ENCODE measurements around the gene GDPD3.
"Not testable (repeated sequence)": the region's sequence is repeated elsewhere in the genome, so short reads cannot be mapped to it uniquely, and the experiment has no call there.

Gene GDPD3

DNA sequence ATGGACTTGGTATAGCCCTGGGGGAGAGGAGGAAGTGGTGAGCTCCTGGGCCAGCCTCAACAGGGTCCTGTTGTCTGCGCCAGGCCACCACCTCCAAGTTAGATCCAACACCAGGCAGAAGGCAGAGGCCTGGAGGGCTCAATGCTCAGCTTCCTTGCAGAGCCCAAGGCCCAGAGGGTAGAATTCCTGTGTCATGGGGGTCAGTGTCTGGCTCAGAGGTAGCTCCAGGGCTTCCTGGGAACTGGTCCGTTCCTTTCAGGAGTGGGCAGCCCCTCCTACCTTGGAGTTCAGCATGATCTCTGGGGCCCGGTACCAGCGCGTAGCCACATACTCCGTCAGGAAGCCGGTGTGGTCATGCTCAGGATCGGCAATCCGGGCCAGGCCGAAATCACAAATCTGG lies 4.4 kb upstream of the GDPD3 start:
- no peak for DNase-seq (ENCODE audit: low read depth)
- no peak overlapping the region for H3K4me3 ChIP-seq (ENCODE audit: low read depth, low read length)
- TF ChIP-seq, protein P1, sequence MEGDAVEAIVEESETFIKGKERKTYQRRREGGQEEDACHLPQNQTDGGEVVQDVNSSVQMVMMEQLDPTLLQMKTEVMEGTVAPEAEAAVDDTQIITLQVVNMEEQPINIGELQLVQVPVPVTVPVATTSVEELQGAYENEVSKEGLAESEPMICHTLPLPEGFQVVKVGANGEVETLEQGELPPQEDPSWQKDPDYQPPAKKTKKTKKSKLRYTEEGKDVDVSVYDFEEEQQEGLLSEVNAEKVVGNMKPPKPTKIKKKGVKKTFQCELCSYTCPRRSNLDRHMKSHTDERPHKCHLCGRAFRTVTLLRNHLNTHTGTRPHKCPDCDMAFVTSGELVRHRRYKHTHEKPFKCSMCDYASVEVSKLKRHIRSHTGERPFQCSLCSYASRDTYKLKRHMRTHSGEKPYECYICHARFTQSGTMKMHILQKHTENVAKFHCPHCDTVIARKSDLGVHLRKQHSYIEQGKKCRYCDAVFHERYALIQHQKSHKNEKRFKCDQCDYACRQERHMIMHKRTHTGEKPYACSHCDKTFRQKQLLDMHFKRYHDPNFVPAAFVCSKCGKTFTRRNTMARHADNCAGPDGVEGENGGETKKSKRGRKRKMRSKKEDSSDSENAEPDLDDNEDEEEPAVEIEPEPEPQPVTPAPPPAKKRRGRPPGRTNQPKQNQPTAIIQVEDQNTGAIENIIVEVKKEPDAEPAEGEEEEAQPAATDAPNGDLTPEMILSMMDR (IDR thresholded peaks at IDR 0.05; ENCODE audit: control insufficient read depth, extremely low read depth, insufficient read depth): no peak

DNA sequence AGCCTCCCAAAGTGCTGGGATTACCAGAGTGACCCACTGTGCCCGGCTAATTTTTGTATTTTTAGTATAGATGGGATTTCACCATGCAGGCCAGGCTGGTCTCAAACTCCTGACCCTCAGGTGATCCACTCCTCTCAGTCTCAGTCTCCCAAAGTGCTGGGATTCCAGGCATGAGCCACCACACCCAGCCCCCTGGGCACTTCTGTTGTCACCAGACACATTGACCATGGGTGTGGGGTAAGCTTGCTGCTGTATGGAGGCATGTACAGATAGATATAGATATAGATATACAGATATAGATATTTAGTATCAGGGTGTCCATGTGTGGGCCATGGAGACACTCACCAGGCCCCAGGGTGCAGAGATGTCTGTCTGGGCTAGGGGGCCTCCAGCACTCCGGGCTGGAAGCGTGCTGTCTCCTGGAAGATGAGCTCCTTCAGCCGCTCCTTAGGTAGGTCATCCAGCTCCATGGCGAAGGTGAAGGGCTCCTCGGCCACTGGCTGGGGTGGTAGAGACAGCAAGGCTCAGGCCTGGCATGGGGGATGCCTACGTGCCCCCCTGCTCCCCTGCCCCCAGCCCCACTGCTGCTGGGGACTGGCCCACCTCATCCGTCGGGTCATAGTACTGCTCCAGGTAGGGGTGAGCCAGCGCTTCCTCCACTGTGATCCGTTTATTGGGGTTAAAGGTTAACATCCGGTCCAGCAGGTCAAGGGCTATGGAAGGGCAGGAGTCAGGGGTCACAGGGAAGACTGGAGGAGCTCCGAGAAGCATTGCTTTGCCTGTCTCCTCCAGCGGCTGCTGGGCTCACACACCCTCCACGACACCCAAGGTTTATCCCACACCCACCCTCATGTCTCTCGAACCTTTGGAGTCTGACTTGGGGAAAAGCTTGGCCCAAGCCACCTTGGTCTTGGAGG lies 3.2 kb upstream of the GDPD3 start:
- no peak overlapping the region for H3K4me3 ChIP-seq (ENCODE audit: low read depth, low read length)
- DNase-seq (ENCODE audit: low read depth): no peak
- TF ChIP-seq, protein P1 (IDR thresholded peaks at IDR 0.05; ENCODE audit: control insufficient read depth, extremely low read depth, insufficient read depth): no peak

DNA sequence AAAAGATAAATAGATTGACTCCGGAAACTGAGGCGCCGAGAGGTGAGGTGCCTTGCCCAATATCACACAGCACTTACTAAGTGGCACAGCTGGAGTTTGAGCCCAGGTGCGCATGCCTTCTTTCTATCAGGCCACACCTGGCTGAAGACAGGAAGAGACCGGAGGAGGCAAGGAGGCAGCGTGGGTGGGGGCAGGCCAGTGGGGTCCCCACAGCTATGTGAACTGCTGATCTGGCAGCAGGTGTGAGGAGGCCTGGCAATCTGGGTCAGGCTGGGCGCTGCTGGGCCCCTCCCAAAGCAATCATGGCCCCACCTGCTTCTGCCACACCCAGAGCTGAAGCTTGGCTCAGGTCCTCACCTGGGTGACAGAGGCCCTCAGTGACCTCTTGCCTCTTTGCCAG lies 1.9 kb upstream of the GDPD3 start:
- DNase-seq (ENCODE audit: low read depth): no peak
- no peak overlapping the region for H3K4me3 ChIP-seq (ENCODE audit: low read depth, low read length)

DNA sequence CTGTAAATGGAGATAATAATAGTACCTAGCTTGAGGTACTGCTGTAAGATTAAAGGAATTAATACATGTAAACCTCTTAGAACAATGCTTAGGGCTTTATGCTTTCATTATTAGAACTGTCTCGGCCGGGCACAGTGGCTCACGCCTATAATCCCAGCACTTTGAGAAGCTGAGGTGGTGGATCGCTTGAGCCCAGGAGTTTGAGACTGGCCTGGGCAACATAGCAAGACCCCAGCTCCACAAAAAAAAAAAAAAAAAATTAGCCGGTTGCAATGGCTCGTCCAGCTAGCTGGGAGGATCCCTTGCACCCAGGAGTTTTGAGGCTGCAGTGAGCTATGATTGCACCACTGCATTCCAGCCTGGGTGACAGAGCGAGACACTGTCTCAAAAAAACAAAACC lies 1.5 kb upstream of the GDPD3 start:
- DNase-seq (ENCODE audit: low read depth); H3K4me3 ChIP-seq (ENCODE audit: low read depth, low read length): not testable (repeated sequence)

More for the DNA sequence above, 1.9 kb upstream of the GDPD3 start:
- TF ChIP-seq, protein P1 (IDR thresholded peaks at IDR 0.05; ENCODE audit: control insufficient read depth, extremely low read depth, insufficient read depth): no peak

DNA sequence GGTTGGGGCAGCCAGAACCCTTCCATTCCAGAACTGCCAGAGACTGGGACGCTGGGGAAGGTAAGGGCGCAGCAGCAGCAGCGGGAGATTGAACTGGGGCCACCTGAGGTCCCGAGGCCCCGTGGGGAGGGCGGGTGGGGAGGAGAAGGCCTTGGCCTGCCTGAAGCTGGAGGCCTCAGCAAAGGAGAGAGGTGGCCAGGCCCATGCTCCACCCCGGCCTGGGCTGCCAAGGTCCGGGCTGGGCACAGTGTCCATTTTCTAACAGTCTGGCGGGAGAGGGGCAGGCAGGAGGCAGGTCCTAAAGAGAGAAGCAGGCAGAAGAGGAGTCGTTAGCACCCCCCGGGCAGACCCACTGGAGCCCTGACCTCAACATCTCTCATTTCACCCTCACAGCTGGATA lies 1.1 kb upstream of the GDPD3 start:
- TF ChIP-seq, protein P1 (IDR thresholded peaks at IDR 0.05; ENCODE audit: control insufficient read depth, extremely low read depth, insufficient read depth): no peak
- H3K4me3 ChIP-seq (ENCODE audit: low read depth, low read length): no peak overlapping the region
- DNase-seq (ENCODE audit: low read depth): no peak

DNA sequence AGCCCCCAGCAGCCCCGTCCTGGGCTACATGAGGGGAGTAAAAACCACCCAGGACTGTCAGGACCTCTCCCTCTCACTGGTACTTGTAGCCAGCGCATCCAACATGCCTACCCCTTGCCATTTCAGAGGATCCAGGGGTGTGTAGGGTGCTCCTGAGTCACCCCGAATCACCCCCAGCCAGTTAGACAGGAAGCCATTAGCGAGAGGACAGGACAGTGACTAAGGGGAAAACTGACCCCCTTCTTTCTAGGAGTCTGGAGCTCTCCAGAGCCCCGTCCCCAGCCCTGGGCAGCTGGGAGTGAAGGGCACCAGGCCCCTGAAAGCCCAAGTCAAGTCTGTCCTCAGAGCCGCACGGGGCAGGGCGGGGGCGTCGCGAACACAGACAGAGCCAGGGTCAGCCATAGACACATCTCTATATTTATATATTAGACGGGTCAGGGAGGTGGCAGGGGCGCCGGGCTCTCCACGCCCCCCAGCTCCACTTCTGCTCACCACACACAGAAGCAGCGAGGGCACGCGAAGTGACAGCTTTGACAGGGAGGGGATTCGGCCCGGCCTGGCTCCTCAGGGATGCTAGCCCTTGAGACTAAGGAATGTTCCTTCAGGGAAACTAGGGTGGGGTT lies 485 bp upstream of the GDPD3 start:
- H3K4me3 ChIP-seq (ENCODE audit: low read depth, low read length): no peak overlapping the region
- no peak for DNase-seq (ENCODE audit: low read depth)
- TF ChIP-seq, protein P1 (IDR thresholded peaks at IDR 0.05; ENCODE audit: control insufficient read depth, extremely low read depth, insufficient read depth): no peak

DNA sequence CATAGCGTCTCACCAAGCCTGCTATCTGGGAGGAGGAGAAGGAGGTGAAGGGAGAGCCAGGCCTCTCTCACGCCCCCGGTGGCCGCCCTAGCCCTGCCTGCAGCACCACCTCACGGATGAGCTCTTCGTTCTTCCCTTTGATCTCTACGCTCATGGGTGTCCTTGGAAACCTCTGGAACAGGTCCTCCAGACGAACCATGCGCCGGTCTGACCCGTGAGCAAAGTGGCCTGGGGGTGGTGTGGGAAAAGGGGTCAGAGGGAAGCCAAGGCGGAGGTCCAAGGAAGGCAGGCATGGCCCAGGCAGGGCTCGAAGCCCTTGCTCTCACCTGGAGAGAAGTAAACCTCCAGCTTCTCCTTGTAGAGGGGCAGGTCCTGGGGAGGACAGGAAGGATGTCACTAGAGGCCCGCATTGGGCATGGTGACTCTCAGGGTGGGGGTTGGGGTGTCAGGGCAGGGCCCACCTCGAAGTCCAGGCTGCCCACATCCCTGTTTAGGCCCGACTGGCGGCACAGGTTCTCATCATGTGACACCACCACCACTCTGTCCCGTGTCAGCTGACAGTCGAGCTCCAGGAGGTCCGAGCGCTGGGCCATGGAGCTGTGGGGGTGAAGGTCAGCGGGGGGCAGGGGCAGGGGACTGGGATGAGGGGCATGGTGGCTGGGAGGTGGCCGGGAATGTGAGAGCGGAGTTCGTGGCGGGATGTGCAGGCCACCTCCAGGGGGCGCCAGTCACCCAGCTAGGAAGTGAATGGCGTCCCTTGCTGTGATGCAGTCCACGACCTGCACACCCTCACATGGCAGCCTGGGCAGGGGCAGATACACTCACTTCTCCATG lies 923 bp downstream of the GDPD3 start:
- no peak for DNase-seq (ENCODE audit: low read depth)
- H3K4me3 ChIP-seq (ENCODE audit: low read depth, low read length): no peak overlapping the region
- TF ChIP-seq, protein P1 (IDR thresholded peaks at IDR 0.05; ENCODE audit: control insufficient read depth, extremely low read depth, insufficient read depth): peak; percentile 54

All from LNCaP clone FGC (cell line).